ENCODE data around the gene ADGRV1. TPM values are rescaled to one million over a fixed set of nuclear protein-coding genes. Genes with fewer than 3 reads are reported as not detected.
"Not testable (repeated sequence)": the region's sequence is repeated elsewhere in the genome, so short reads cannot be mapped to it uniquely, and the experiment has no call there.

ADGRV1 gene
- total and polyA plus RNA-seq, 12 donors, result 0.03 to 1.4 (median 0.44) TPM; not detected in 6

DNA sequence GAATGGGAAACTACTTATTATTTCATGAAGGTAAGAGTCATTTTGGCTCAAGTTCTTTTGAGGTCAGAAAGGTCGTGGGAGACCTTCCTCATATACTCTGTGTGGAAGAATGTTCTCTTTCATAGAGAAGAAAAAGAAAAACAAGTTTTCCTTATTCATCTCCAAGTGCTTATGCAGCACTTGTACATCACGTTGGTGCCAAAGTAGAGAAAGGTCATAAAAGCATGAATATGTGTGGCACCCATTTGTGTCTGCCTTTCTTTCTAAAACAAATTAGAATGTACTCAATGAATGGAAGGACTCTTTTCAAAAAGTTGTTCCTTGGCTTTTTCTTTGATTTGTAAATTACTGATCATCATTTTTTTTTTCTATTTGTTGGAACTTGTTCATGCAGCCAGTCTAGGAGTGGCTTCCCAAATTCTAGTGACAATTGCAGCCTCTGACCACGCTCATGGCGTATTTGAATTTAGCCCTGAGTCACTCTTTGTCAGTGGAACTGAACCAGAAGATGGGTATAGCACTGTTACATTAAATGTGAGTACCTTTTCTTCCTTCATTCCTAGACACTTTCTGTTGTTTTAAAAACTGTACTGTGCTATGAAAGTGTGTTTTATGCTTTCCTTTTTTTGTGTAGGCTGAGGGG is 122.4 kb downstream of the ADGRV1 start:
- TF ChIP-seq CTCF (IDR thresholded peaks at IDR 0.05), result no peak
- intact Hi-C loops (cut with DNase I), result no loop called here

GRCh38 chr5:90682278-90682677 is 123.7 kb downstream of the ADGRV1 start:
- no peak for TF ChIP-seq CTCF (IDR thresholded peaks at IDR 0.05)
- Histone ChIP-seq H3K36me3 (no peaks in the 10 kb centered on the region), H3K27me3 (no peaks in the 10 kb centered on the region), H3K27ac (no peak overlapping the region), H3K4me1 (no peaks in the 10 kb centered on the region), H3K9me3 (no peaks in the 10 kb centered on the region), H3K4me3 (no peak overlapping the region)
- ATAC-seq (no peak), DNase-seq (no peak)
- intact Hi-C loops (cut with DNase I), result no loop called here
- WGBS, 2 donors, result 84 to 92% methylated on average over 2 of the region's 2 CpGs

More for the DNA sequence above, 122.4 kb downstream of the ADGRV1 start:
- H3K27ac ChIP-seq, result no peak overlapping the region
- no peaks in the 10 kb centered on the region for H3K4me1 ChIP-seq
- no peak overlapping the region for H3K4me3 ChIP-seq
- H3K36me3 ChIP-seq, result no peaks in the 10 kb centered on the region
- no peaks in the 10 kb centered on the region for H3K27me3 ChIP-seq
- no peaks in the 10 kb centered on the region for H3K9me3 ChIP-seq
- 64 to 67% methylated on average over 4 of the region's 4 CpGs for WGBS, 2 donors
- DNase-seq, result no peak
- no peak for ATAC-seq

GRCh38 chr5:90685425-90686022 is 126.9 kb downstream of the ADGRV1 start:
- WGBS, 2 donors, result 91 to 94% methylated on average over 8 of the region's 8 CpGs
- intact Hi-C loops (cut with DNase I), result no loop called here
- no peak overlapping the region for H3K27ac ChIP-seq
- no peak overlapping the region for H3K4me3 ChIP-seq
- ATAC-seq (no peak), DNase-seq (no peak)
- no peaks in the 10 kb centered on the region for H3K27me3 ChIP-seq
- no peaks in the 10 kb centered on the region for H3K4me1 ChIP-seq
- no peaks in the 10 kb centered on the region for H3K9me3 ChIP-seq
- no peaks in the 10 kb centered on the region for H3K36me3 ChIP-seq
- no peak for TF ChIP-seq CTCF (IDR thresholded peaks at IDR 0.05)

DNA sequence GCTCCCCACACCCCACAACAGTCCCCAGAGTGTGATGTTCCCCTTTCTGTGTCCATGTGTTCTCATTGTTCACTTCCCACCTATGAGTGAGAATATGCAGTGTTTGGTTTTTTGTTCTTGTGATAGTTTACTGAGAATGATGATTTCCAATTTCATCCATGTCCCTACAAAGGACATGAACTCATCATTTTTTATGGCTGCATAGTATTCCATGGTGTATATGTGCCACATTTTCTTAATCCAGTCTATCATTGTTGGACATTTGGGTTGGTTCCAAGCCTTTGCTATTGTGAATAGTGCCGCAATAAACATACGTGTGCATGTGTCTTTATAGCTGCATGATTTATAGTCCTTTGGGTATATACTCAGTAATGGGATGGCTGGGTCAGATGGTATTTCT is 127.8 kb downstream of the ADGRV1 start:
- H3K27ac ChIP-seq; H3K9me3 ChIP-seq; H3K4me3 ChIP-seq; ATAC-seq; intact Hi-C loops (cut with DNase I); H3K36me3 ChIP-seq; DNase-seq; H3K4me1 ChIP-seq; H3K27me3 ChIP-seq: not testable (repeated sequence)
- WGBS, 2 donors, result 93 to 100% methylated on average over 2 of the region's 2 CpGs

- H3K4me1 ChIP-seq; intact Hi-C loops (cut with DNase I); H3K4me3 ChIP-seq; ATAC-seq; H3K9me3 ChIP-seq; H3K27me3 ChIP-seq; DNase-seq; H3K27ac ChIP-seq; H3K36me3 ChIP-seq: not testable (repeated sequence)
- WGBS, 2 donors, result 81 to 85% methylated on average over 2 of the region's 3 CpGs
These were observed 128.9 kb downstream of the ADGRV1 start for GRCh38 chr5:90687458-90687857.

All from heart right ventricle (tissue), 16 donors.